22Rv1 (cell line): ENCODE data around the gene SERTAD1.
"Not testable (repeated sequence)": the region's sequence is repeated elsewhere in the genome, so short reads cannot be mapped to it uniquely, and the experiment has no call there.

ENCODE experiments used
- H3K27ac ChIP-seq: fragments of 450-650 bp; 2 replicates; pipeline ENCODE4 v1.5.1; 2017
- ZFX ChIP-seq: fragments of 450-650 bp; IDR thresholded peaks from 2 replicates; pipeline ENCODE4 v1.6.1; 2017; ENCODE audit warnings: antibody characterized with exemption, borderline replicate concordance
- TF ChIP-seq, protein P1 (sequence below): fragments of 450-650 bp; IDR thresholded peaks from 2 replicates; pipeline ENCODE4 v1.5.1; 2017; ENCODE audit warnings: mild to moderate bottlenecking

Gene SERTAD1

GRCh38 chr19:40413291-40413845, 12.4 kb downstream of the SERTAD1 start, which contains the start of gene PRX:
PRX (minus strand) TSS chr19:40413378; CDS start chr19:40407932, 5,446 bp downstream.
- TF ChIP-seq ZFX: no peak
- TF ChIP-seq, protein P1, sequence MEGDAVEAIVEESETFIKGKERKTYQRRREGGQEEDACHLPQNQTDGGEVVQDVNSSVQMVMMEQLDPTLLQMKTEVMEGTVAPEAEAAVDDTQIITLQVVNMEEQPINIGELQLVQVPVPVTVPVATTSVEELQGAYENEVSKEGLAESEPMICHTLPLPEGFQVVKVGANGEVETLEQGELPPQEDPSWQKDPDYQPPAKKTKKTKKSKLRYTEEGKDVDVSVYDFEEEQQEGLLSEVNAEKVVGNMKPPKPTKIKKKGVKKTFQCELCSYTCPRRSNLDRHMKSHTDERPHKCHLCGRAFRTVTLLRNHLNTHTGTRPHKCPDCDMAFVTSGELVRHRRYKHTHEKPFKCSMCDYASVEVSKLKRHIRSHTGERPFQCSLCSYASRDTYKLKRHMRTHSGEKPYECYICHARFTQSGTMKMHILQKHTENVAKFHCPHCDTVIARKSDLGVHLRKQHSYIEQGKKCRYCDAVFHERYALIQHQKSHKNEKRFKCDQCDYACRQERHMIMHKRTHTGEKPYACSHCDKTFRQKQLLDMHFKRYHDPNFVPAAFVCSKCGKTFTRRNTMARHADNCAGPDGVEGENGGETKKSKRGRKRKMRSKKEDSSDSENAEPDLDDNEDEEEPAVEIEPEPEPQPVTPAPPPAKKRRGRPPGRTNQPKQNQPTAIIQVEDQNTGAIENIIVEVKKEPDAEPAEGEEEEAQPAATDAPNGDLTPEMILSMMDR: no peak
- no peak within 1 kb of the TSS for H3K27ac ChIP-seq

GRCh38 chr19:40412866-40413265, 12.9 kb downstream of the SERTAD1 start:
- no peak overlapping the region for H3K27ac ChIP-seq

GRCh38 chr19:40411958-40412499, 13.8 kb downstream of the SERTAD1 start:
- TF ChIP-seq ZFX: no peak
- TF ChIP-seq, protein P1: no peak
- no peak overlapping the region for H3K27ac ChIP-seq

More at GRCh38 chr19:40412866-40413265, 12.9 kb downstream of the SERTAD1 start:
- TF ChIP-seq, protein P1: no peak
- no peak for TF ChIP-seq ZFX

- TF ChIP-seq, protein P1: no peak
- TF ChIP-seq ZFX: no peak
- no peak overlapping the region for H3K27ac ChIP-seq
These were observed 14.5 kb downstream of the SERTAD1 start for GRCh38 chr19:40411125-40411842.

GRCh38 chr19:40410030-40410389, 15.8 kb downstream of the SERTAD1 start:
- H3K27ac ChIP-seq: no peak overlapping the region

DNA sequence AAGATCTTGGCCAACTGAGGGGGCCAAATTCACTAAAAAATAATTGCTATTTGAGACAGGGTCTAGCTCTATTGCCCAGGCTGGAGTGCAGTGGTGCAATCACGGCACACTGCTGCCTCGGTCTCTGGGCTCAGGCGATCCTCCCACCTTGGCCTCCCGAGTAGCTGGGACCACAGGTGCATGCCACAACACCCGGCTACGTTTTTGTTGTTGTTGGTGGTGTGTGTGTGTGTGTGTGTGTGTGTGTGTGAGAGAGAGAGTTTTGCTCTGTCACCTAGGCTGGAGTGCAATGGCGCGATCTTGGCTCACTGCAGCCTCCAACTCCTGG, 17.2 kb downstream of the SERTAD1 start:
- H3K27ac ChIP-seq: not testable (repeated sequence)

More at GRCh38 chr19:40410030-40410389, 15.8 kb downstream of the SERTAD1 start:
- TF ChIP-seq ZFX: no peak

DNA sequence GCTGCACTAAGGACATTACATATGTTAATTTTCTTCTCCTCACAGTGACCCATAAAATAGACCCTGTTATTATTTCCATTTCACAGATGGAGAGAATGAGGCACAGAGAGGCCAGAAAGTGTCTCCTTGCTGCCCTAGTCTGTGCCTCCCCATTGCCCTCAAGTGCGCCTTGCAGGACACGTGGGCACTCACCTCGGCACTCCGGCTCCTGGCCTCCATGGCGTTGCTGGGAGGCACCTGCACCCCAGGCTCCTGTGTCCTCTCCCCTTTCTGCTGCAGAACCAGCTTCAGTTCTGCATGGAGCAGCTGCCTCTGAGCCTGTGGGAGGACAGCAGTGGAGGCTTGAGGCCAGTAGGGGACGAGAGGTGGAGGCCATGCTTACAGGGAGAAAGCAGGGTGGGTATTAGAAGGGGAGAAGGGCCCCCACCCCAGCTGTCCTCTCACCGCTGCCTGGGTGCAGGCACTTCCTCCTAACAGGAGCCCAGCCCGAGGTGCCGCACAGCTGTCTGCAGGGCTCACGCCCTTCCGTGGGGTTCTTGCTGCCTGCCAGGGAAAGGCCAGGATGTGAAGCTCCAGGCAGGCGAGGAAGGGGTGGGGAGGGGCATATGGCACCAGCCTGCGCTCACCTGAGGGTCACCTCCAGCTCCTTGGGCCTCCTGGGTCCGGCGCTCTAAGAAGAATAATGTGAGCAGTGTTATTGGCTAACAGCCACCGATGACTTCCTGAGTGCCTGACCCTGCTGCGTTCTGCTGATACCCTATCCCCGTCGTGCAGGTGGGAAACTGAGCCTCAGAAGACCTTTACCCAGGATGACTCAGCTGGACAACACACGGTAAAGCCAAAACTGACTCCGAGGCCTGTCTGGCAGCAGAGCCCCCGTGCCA, 17.8 kb downstream of the SERTAD1 start:
- no peak for TF ChIP-seq ZFX
- TF ChIP-seq, protein P1: no peak
- no peak overlapping the region for H3K27ac ChIP-seq
